ENCODE results near the gene PRKAA1.

PRKAA1 gene

GRCh38 chr5:40798012-40798800 is at the start of gene PRKAA1:
PRKAA1 (minus strand) TSS chr5:40798374; CDS start chr5:40798189, 185 bp downstream.
- peak; percentile 85 for DNase-seq (ENCODE audit: low spot score)

DNA sequence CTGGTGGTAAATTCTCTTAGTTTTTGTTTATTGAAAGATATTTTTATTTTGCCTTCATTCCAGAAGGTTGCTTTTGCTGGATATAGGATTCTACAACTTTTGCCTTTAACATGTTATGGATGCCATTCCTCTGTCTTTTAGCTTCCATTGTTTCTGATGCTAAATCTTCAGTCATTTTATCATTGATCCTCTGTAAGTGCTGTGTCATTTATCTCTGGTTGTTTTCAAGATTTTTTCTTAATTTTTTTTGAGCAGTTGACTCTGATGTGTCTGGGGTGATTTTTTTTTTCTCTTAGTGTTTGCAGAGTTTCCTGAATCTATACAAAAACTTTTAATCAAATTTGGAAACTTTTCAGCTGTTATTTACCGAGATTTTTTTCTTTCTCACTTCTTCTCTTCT is 49.4 kb upstream of the PRKAA1 start:
- DNase-seq (ENCODE audit: low spot score), result no peak

DNA sequence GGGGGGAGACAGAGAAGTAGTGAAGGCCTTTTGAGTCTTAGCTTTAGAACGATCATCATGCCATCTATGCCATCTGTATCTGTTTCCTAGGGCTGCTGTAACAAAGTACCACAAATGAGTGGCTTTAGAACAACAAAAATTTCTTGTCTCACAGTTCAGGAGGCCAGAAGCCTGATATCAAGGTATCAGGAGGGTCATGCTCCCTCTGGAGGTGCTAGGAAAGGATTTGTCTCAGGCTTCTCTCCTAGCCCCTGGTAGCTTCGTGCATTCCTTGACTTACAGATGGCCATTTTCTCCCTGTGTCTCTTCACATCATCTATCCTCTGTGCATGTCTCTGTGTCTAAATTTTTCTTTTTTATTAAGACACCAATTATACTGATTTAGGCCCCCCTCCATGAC is 48.2 kb upstream of the PRKAA1 start:
- no peak for DNase-seq (ENCODE audit: low spot score)

DNA sequence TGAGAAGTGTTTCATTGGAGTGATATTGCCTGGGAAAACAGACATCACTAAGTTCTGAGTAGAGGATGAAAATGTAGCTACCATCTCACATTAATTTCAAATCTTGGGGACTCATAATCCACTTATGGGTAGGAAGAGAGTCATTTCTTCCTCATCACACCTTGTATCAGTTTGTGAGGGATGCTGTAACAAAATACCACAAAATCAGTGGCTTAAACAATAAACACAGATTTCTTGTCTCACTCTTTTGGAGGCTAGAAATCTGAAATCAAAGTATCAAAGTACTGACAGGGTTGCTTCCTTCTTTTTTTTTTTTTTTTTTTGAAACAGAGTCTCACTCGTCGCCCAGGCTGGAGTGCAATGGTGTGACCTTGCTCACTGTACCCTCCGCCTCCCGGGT is 46.4 kb upstream of the PRKAA1 start:
- DNase-seq (ENCODE audit: low spot score), result no peak

DNA sequence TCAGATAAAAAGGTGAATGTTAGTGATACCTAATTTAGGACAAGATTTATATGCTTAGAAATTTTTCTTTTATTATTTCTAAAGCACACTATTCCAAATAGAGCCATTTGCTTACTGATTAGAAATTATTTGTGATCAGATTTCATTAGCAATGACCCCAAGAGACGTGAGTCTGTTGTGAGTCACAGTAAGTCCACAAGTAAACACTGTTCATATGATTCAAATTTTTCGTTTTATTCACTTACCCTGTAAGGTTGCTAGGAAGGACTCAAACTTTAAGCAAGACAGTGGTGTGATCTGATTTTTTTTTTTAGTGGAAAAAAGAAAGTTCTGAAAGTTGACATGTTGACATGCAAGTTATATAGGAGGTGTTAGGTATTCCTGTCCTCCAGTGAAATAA is 44.2 kb upstream of the PRKAA1 start:
- DNase-seq (ENCODE audit: low spot score), result no peak

- DNase-seq (ENCODE audit: low spot score), result peak; percentile 49
These were observed 43.1 kb upstream of the PRKAA1 start, which contains the start of gene CARD6 for GRCh38 chr5:40841068-40841805. CARD6 (plus strand) TSS chr5:40841367; CDS start chr5:40841383, 16 bp downstream.

DNA sequence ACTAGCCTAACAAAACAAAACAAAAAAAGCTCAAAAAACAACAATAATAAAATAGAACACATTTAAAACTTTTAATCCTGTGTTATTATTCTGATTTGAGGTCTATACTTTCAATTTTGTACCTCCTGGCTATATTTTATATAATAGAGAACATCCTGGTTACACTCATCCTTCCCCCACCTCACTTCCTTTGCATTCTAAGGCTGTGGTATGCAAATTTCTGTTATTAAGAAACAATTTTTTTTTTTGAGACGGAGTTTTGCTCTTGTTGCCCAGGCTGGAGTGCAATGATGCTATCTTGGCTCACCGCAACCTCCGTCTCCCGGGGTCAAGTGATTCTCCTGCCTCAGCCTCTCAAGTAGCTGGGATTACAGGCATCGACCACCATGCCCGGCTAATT is 39.9 kb upstream of the PRKAA1 start:
- DNase-seq (ENCODE audit: low spot score), result no peak

GRCh38 chr5:40834849-40835787 is 36.9 kb upstream of the PRKAA1 start, which contains the start of gene RPL37:
RPL37 (minus strand) TSS chr5:40835222; CDS start chr5:40835185, 37 bp downstream.
- peak; percentile 98 for DNase-seq (ENCODE audit: low spot score)

DNA sequence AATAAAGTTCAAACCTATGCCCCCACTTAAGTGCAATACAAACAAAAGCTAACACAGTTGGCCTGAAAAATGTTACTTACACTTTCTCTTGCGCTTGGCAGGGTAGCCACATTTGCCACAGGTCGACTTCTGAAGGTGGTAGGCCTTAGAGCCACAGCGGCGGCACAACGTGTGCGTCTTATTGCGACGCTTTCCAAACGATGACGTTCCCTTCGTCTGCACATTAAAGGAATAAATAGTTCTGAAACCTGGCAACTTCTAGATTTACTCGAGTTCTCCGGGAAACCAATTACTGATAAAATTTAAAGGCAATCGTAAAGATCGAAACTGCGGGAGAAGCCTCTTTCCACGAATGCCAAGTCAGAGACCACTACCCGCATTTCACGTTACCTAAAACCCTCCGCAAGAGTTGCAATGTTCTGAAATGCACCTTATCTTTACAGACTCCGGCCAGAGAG is 36.2 kb upstream of the PRKAA1 start:
- peak; percentile 17 for DNase-seq (ENCODE audit: low spot score)

- no peak for DNase-seq (ENCODE audit: low spot score)
These were observed 35.6 kb upstream of the PRKAA1 start for GRCh38 chr5:40833712-40834229.

GRCh38 chr5:40832345-40832744 is 34.2 kb upstream of the PRKAA1 start:
- no peak for DNase-seq (ENCODE audit: low spot score)

GRCh38 chr5:40831346-40832210 is 33.4 kb upstream of the PRKAA1 start:
- no peak for DNase-seq (ENCODE audit: low spot score)

GRCh38 chr5:40829748-40830533 is 31.8 kb upstream of the PRKAA1 start:
- DNase-seq (ENCODE audit: low spot score), result no peak

DNA sequence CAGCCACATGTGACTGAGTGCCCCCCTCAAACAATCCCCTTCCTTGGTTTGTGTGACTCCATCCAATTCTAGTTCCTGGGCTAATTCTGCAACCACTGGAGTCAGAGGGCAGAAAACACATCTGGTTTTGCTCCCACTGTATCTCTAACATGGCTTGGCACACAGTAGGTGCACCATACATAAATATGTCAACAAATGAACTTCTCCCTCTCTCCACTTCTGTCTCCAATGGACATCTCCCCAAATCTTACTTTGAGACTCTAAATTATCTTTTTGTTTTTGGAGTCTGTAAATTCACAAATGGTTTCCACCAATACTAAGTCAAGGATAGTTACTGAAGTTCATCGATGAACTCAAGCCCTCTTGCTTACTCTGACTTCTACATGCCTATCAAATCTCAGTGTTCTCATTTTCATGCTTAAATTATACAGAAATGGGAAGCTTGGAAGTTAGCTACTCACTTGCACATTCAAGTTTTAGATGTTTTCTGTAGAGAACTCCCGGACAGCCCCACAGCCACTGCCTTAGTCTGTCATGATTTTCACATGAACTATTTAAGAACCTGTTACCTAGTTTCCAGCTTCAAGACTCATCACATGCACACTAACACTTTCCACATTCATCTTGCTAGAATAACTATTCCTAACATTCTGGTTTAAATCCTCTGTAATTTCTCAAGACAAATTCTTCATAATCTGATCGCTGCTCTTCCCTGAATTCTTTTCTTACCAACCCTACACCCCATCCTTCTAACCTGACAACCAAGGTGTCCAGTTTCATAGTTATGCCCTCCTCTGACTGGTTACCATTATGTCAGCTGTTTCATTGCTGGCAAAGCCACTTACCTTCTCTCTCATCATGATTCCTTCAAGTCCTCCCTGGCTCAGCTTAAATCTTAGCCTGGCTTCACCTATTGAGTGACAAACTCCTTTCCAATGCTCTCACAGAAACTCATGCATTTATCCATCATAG is 30.8 kb upstream of the PRKAA1 start:
- DNase-seq (ENCODE audit: low spot score), result no peak

- DNase-seq (ENCODE audit: low spot score), result no peak
These were observed 30.0 kb upstream of the PRKAA1 start for GRCh38 chr5:40828021-40828631.

- no peak for DNase-seq (ENCODE audit: low spot score)
These were observed 29.2 kb upstream of the PRKAA1 start for GRCh38 chr5:40827188-40827977.

GRCh38 chr5:40826489-40827187 is 28.5 kb upstream of the PRKAA1 start:
- DNase-seq (ENCODE audit: low spot score), result no peak
